Measurements from ENCODE around the gene GJB4. TPM values are rescaled to one million over a fixed set of nuclear protein-coding genes. Genes with fewer than 3 reads are reported as not detected.

Gene GJB4
- total RNA-seq, 1 donor from 2014 or later: 1.3 TPM

GRCh38 chr1:34781844-34782391, 22.4 kb downstream of the GJB4 start:
- TF ChIP-seq CTCF (IDR thresholded peaks at IDR 0.05; ENCODE audit: insufficient read depth, low read length, poor library complexity, severe bottlenecking): peak; percentile 8
- Histone ChIP-seq H3K27me3 (ENCODE audit: control insufficient read depth, insufficient read depth, low read length) (no peaks in the 10 kb centered on the region), H3K36me3 (ENCODE audit: control insufficient read depth, insufficient read depth, low read length) (no peaks in the 10 kb centered on the region), H3K4me3 (ENCODE audit: low read depth, low read length) (peak overlapping the region; percentile 60)
- no peak for DNase-seq (ENCODE audit: low read depth)

DNA sequence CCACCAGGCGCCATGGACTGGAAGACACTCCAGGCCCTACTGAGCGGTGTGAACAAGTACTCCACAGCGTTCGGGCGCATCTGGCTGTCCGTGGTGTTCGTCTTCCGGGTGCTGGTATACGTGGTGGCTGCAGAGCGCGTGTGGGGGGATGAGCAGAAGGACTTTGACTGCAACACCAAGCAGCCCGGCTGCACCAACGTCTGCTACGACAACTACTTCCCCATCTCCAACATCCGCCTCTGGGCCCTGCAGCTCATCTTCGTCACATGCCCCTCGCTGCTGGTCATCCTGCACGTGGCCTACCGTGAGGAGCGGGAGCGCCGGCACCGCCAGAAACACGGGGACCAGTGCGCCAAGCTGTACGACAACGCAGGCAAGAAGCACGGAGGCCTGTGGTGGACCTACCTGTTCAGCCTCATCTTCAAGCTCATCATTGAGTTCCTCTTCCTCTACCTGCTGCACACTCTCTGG, 25.2 kb downstream of the GJB4 start:
- DNase-seq (ENCODE audit: low read depth): no peak
- no peak for TF ChIP-seq CTCF (IDR thresholded peaks at IDR 0.05; ENCODE audit: insufficient read depth, low read length, poor library complexity, severe bottlenecking)
- Histone ChIP-seq H3K36me3 (ENCODE audit: control insufficient read depth, insufficient read depth, low read length) (no peaks in the 10 kb centered on the region), H3K4me3 (ENCODE audit: low read depth, low read length) (no peak overlapping the region), H3K27me3 (ENCODE audit: control insufficient read depth, insufficient read depth, low read length) (no peaks in the 10 kb centered on the region)

- Histone ChIP-seq H3K36me3 (ENCODE audit: control insufficient read depth, insufficient read depth, low read length) (no peaks in the 10 kb centered on the region), H3K27me3 (ENCODE audit: control insufficient read depth, insufficient read depth, low read length) (no peaks in the 10 kb centered on the region), H3K4me3 (ENCODE audit: low read depth, low read length) (no peak overlapping the region)
- DNase-seq (ENCODE audit: low read depth): no peak
- no peak for TF ChIP-seq CTCF (IDR thresholded peaks at IDR 0.05; ENCODE audit: insufficient read depth, low read length, poor library complexity, severe bottlenecking)
Observed at GRCh38 chr1:34785231-34785874, 25.8 kb downstream of the GJB4 start.

DNA sequence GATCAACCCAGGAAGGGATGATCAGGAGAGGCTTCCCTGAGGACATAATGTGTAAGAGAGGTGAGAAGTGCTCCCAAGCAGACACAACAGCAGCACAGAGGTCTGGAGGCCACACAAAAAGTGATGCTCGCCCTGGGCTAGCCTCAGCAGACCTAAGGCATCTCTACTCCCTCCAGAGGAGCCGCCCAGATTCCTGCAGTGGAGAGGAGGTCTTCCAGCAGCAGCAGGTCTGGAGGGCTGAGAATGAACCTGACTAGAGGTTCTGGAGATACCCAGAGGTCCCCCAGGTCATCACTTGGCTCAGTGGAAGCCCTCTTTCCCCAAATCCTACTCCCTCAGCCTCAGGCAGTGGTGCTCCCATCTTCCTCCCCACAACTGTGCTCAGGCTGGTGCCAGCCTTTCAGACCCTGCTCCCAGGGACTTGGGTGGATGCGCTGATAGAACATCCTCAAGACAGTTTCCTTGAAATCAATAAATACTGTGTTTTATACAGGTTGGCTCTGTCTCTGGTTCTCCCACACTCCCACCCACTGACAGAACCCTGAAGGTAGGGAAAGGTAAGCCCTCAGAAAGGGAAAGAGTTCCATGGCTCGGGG, 26.4 kb downstream of the GJB4 start:
- H3K27me3 ChIP-seq (ENCODE audit: control insufficient read depth, insufficient read depth, low read length): peaks cover 3% of the 10 kb centered on the region
- TF ChIP-seq CTCF (IDR thresholded peaks at IDR 0.05; ENCODE audit: insufficient read depth, low read length, poor library complexity, severe bottlenecking): no peak
- no peak overlapping the region for H3K4me3 ChIP-seq (ENCODE audit: low read depth, low read length)
- no peak for DNase-seq (ENCODE audit: low read depth)
- no peaks in the 10 kb centered on the region for H3K36me3 ChIP-seq (ENCODE audit: control insufficient read depth, insufficient read depth, low read length)

GRCh38 chr1:34786521-34787325, 27.2 kb downstream of the GJB4 start:
- H3K27me3 ChIP-seq (ENCODE audit: control insufficient read depth, insufficient read depth, low read length): peaks cover 9% of the 10 kb centered on the region
- TF ChIP-seq CTCF (IDR thresholded peaks at IDR 0.05; ENCODE audit: insufficient read depth, low read length, poor library complexity, severe bottlenecking): peak; percentile 87
- no peak for DNase-seq (ENCODE audit: low read depth)
- no peaks in the 10 kb centered on the region for H3K36me3 ChIP-seq (ENCODE audit: control insufficient read depth, insufficient read depth, low read length)
- H3K4me3 ChIP-seq (ENCODE audit: low read depth, low read length): no peak overlapping the region

Measured in kidney epithelial cell (primary cell).